ENCODE measurements around the gene RIOK3.

Gene RIOK3

DNA sequence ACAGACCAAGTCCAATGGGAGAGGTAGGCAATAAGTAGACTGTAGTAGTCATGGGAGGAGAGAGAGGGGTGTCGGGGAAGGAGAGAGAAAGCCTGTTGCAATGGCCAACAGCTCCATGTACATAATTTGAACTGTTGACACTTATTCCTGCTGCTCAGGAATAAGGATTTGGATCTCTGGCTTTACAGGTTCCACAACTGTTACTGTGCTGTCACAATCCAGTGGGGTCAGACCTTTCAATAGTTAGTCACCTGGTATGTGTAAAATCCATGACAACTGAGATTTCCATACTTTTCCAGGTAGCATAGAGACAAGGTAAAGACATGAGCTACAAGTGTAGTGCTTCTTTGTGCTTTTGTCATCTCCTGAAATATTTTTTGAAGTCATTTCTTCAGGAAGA lies 47.5 kb upstream of the RIOK3 start (continued):
- TF ChIP-seq, protein P1, sequence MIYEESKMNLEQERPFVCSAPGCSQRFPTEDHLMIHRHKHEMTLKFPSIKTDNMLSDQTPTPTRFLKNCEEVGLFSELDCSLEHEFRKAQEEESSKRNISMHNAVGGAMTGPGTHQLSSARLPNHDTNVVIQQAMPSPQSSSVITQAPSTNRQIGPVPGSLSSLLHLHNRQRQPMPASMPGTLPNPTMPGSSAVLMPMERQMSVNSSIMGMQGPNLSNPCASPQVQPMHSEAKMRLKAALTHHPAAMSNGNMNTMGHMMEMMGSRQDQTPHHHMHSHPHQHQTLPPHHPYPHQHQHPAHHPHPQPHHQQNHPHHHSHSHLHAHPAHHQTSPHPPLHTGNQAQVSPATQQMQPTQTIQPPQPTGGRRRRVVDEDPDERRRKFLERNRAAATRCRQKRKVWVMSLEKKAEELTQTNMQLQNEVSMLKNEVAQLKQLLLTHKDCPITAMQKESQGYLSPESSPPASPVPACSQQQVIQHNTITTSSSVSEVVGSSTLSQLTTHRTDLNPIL (CRISPR knock-in tag; IDR thresholded peaks at IDR 0.05; ENCODE audit: low read depth) = no peak
- no peak for TF ChIP-seq SNAI2 (CRISPR knock-in tag; IDR thresholded peaks at IDR 0.05)

DNA sequence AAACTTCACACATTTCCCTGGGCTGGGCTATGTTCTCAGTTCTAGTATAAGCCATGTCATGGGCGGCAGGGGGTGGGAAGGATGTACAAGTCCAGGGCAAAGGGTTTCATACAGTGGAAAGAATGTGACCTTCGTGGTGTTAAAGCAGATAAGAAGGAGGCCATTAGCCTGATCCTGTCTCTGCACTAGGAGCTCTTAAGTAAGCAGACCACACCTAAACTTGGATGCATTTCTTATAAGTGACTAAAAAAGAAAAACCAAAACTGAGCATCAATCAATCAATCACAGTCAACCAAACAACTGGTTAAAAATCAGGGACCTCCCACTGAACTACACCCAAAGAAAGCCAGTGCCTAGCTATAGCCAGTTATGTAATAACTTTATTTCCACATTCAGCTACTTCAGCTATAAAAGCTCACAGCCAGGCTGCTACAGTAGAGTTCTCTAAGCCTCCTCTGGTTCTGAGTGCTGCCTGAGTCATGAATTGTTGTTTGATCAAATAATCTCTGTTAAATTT lies 46.8 kb upstream of the RIOK3 start:
- ATAC-seq = no peak
- TF ChIP-seq PPARA (CRISPR knock-in tag; IDR thresholded peaks at IDR 0.05; ENCODE audit: borderline replicate concordance) = no peak

DNA sequence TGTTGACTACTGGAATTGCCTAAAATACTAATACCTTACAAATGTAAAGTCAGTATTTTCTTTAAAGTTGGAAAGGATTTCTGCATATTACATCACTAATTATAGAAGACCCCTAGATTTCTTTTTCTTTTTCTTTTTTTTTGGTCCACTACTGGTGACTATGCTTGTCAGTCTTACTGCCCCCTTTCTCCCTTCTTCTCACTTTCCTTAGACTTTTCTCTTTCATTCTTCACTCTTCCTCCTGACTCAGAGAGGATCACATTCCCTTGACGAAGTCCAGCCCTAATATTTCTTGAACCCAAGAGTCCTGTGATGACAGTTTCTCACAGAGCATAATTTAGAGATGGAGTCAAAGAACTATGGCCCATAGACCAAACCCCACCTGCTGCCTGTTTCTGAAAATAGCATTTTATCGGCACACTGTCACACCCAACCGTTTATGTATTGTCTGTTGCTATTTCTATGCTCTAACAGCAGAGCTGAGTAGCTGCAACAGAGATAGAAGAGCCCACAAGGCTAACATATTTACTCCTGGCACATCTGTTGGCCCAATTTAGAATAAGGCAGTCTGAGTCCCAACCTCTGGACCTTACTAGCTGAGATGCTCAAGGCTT lies 40.6 kb upstream of the RIOK3 start:
- no peak for TF ChIP-seq PPARA (CRISPR knock-in tag; IDR thresholded peaks at IDR 0.05; ENCODE audit: borderline replicate concordance)
- no peak for TF ChIP-seq ZNF70 (CRISPR knock-in tag; IDR thresholded peaks at IDR 0.05)
- TF ChIP-seq, protein P2, sequence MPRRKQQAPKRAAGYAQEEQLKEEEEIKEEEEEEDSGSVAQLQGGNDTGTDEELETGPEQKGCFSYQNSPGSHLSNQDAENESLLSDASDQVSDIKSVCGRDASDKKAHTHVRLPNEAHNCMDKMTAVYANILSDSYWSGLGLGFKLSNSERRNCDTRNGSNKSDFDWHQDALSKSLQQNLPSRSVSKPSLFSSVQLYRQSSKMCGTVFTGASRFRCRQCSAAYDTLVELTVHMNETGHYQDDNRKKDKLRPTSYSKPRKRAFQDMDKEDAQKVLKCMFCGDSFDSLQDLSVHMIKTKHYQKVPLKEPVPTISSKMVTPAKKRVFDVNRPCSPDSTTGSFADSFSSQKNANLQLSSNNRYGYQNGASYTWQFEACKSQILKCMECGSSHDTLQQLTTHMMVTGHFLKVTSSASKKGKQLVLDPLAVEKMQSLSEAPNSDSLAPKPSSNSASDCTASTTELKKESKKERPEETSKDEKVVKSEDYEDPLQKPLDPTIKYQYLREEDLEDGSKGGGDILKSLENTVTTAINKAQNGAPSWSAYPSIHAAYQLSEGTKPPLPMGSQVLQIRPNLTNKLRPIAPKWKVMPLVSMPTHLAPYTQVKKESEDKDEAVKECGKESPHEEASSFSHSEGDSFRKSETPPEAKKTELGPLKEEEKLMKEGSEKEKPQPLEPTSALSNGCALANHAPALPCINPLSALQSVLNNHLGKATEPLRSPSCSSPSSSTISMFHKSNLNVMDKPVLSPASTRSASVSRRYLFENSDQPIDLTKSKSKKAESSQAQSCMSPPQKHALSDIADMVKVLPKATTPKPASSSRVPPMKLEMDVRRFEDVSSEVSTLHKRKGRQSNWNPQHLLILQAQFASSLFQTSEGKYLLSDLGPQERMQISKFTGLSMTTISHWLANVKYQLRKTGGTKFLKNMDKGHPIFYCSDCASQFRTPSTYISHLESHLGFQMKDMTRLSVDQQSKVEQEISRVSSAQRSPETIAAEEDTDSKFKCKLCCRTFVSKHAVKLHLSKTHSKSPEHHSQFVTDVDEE (CRISPR knock-in tag; IDR thresholded peaks at IDR 0.05) = no peak
- TF ChIP-seq ZNF8 (CRISPR knock-in tag; IDR thresholded peaks at IDR 0.05) = no peak
- no peak for TF ChIP-seq SNAI2 (CRISPR knock-in tag; IDR thresholded peaks at IDR 0.05)
- no peak for ATAC-seq

DNA sequence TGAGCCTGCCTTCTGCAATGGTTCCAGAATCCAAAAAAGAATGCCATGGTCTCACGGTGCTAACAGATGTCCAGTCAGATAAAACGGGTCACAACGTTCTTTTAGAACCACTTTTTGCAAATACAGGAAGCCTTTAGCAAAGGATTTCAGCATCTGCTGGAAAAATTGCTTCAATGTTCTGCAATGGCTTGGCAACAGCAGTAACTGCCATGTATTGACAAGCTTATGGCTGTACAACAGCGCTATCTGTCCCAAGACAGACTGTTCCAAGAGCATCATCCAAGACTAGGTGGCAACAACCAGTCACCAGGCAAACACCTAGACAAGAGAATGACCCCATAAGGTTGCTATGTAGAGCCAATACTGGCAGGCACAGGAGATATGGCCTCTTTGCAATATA lies 37.6 kb upstream of the RIOK3 start:
- no peak for ATAC-seq
- TF ChIP-seq ZC3H10 (CRISPR knock-in tag; IDR thresholded peaks at IDR 0.05) = no peak
- TF ChIP-seq RARB (CRISPR knock-in tag; IDR thresholded peaks at IDR 0.05) = no peak
- TF ChIP-seq, protein P3, sequence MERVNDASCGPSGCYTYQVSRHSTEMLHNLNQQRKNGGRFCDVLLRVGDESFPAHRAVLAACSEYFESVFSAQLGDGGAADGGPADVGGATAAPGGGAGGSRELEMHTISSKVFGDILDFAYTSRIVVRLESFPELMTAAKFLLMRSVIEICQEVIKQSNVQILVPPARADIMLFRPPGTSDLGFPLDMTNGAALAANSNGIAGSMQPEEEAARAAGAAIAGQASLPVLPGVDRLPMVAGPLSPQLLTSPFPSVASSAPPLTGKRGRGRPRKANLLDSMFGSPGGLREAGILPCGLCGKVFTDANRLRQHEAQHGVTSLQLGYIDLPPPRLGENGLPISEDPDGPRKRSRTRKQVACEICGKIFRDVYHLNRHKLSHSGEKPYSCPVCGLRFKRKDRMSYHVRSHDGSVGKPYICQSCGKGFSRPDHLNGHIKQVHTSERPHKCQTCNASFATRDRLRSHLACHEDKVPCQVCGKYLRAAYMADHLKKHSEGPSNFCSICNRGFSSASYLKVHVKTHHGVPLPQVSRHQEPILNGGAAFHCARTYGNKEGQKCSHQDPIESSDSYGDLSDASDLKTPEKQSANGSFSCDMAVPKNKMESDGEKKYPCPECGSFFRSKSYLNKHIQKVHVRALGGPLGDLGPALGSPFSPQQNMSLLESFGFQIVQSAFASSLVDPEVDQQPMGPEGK (CRISPR knock-in tag; IDR thresholded peaks at IDR 0.05; ENCODE audit: borderline replicate concordance) = no peak
- TF ChIP-seq GLIS3 (CRISPR knock-in tag; IDR thresholded peaks at IDR 0.05) = no peak
- TF ChIP-seq, protein P4, sequence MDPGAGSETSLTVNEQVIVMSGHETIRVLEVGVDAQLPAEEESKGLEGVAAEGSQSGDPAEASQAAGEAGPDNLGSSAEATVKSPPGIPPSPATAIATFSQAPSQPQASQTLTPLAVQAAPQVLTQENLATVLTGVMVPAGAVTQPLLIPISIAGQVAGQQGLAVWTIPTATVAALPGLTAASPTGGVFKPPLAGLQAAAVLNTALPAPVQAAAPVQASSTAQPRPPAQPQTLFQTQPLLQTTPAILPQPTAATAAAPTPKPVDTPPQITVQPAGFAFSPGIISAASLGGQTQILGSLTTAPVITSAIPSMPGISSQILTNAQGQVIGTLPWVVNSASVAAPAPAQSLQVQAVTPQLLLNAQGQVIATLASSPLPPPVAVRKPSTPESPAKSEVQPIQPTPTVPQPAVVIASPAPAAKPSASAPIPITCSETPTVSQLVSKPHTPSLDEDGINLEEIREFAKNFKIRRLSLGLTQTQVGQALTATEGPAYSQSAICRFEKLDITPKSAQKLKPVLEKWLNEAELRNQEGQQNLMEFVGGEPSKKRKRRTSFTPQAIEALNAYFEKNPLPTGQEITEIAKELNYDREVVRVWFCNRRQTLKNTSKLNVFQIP (CRISPR knock-in tag; IDR thresholded peaks at IDR 0.05; ENCODE audit: borderline replicate concordance, low read depth) = no peak
- TF ChIP-seq, protein P1 (CRISPR knock-in tag; IDR thresholded peaks at IDR 0.05; ENCODE audit: low read depth) = no peak
- no peak for TF ChIP-seq ARNTL (CRISPR knock-in tag; IDR thresholded peaks at IDR 0.05; ENCODE audit: borderline replicate concordance, low read depth)
- no peak for TF ChIP-seq BACH2 (CRISPR knock-in tag; IDR thresholded peaks at IDR 0.05; ENCODE audit: borderline replicate concordance)
- no peak for TF ChIP-seq ZFP3 (CRISPR knock-in tag; IDR thresholded peaks at IDR 0.05)

DNA sequence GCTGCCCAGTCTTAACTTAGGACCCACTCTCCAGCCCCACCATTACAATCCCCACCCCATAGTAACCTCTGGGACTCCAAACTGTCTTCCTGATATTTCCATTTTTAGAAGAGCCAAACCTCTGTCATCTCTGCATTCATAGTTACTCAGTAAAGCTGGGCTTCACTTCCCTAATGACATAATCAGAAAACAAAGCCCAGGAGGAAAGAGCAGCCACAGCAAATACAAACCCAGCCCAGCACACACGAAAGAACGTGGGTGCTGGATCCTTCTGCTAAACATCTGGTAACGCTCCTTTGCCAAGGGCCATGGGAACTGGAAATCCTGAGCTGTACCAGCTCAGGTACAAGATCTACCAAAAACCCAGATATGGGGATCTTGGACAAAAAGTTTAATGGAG lies 36.8 kb upstream of the RIOK3 start:
- TF ChIP-seq SNAI2 (CRISPR knock-in tag; IDR thresholded peaks at IDR 0.05) (no peak), ZFP30 (CRISPR knock-in tag; IDR thresholded peaks at IDR 0.05) (no peak), CSDC2 (CRISPR knock-in tag; IDR thresholded peaks at IDR 0.05) (no peak), ARNTL (CRISPR knock-in tag; IDR thresholded peaks at IDR 0.05; ENCODE audit: borderline replicate concordance, low read depth) (no peak), RARB (CRISPR knock-in tag; IDR thresholded peaks at IDR 0.05) (no peak), ESRRG (CRISPR knock-in tag; IDR thresholded peaks at IDR 0.05) (no peak), TCF4 (CRISPR knock-in tag; IDR thresholded peaks at IDR 0.05; ENCODE audit: borderline replicate concordance) (no peak), BACH2 (CRISPR knock-in tag; IDR thresholded peaks at IDR 0.05; ENCODE audit: borderline replicate concordance) (no peak), ZNF8 (CRISPR knock-in tag; IDR thresholded peaks at IDR 0.05) (no peak)
- TF ChIP-seq, protein P5, sequence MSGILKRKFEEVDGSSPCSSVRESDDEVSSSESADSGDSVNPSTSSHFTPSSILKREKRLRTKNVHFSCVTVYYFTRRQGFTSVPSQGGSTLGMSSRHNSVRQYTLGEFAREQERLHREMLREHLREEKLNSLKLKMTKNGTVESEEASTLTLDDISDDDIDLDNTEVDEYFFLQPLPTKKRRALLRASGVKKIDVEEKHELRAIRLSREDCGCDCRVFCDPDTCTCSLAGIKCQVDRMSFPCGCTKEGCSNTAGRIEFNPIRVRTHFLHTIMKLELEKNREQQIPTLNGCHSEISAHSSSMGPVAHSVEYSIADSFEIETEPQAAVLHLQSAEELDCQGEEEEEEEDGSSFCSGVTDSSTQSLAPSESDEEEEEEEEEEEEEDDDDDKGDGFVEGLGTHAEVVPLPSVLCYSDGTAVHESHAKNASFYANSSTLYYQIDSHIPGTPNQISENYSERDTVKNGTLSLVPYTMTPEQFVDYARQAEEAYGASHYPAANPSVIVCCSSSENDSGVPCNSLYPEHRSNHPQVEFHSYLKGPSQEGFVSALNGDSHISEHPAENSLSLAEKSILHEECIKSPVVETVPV (CRISPR knock-in tag; IDR thresholded peaks at IDR 0.05) = no peak
- TF ChIP-seq, protein P2 (CRISPR knock-in tag; IDR thresholded peaks at IDR 0.05) = no peak
- ATAC-seq = no peak
